Measurements from ENCODE around the gene HDGF. TPM values are rescaled to one million over a fixed set of nuclear protein-coding genes. Genes with fewer than 3 reads are reported as not detected.

HDGF gene
- total and polyA plus RNA-seq, 12 donors, result 69.8 to 202 (median 144) TPM

DNA sequence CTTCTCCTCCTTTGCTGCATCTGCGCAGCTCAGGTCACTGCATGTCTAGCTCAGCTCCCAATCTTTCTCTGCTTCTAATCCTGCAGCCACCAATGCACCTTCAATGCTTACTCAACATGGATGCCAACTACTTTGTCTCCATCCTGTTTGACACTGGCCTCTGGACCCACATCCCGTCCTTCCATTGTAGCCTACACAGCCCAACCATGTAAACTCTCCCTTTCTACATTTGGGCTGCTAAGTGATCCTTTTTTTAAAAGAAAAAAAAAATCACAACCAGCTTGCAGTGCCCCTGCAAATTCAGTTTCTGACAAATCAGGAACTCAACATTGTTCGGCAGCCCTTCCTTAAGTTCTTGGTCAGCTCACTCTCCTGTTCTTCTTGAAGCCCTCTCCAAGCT is 36.6 kb downstream of the HDGF start:
- no peak for ATAC-seq

DNA sequence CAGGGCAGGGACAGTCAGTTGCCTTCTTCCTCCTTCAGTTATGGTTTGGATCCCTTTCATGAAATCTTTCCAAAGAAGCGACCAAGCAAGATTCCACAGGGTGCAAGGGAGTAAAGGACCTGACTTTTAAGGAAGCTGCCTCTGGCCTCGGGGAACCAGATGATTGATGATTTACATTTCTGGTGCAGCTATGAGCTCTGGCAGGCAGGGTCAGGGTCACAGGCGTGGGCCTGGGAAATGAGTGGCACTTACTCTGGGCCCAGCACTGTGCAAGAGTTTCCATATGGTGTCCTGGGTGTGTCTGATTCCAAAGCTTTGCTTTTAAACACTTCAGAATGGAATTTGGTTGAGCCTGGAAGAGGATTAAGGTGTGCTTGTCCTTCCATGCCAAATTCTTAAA is 38.8 kb downstream of the HDGF start:
- H3K4me1 ChIP-seq, result peaks cover 0 to 29% (median 11%) of the 10 kb centered on the region in 9 donors
- WGBS, 2 donors, result 80 to 81% methylated on average over 3 of the region's 3 CpGs
- peaks cover 0 to 14% (median 0%) of the 10 kb centered on the region in 9 donors for H3K36me3 ChIP-seq
- no peak overlapping the region for H3K27ac ChIP-seq
- ATAC-seq, result no peak
- intact Hi-C loops (cut with DNase I), result no loop called here
- H3K4me3 ChIP-seq, result no peak overlapping the region
- DNase-seq, result no peak
- TF ChIP-seq, protein P1, sequence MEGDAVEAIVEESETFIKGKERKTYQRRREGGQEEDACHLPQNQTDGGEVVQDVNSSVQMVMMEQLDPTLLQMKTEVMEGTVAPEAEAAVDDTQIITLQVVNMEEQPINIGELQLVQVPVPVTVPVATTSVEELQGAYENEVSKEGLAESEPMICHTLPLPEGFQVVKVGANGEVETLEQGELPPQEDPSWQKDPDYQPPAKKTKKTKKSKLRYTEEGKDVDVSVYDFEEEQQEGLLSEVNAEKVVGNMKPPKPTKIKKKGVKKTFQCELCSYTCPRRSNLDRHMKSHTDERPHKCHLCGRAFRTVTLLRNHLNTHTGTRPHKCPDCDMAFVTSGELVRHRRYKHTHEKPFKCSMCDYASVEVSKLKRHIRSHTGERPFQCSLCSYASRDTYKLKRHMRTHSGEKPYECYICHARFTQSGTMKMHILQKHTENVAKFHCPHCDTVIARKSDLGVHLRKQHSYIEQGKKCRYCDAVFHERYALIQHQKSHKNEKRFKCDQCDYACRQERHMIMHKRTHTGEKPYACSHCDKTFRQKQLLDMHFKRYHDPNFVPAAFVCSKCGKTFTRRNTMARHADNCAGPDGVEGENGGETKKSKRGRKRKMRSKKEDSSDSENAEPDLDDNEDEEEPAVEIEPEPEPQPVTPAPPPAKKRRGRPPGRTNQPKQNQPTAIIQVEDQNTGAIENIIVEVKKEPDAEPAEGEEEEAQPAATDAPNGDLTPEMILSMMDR (IDR thresholded peaks at IDR 0.05), result no peak
- no peaks in the 10 kb centered on the region for H3K9me3 ChIP-seq
- no peaks in the 10 kb centered on the region for H3K27me3 ChIP-seq

More for the DNA sequence above, 36.6 kb downstream of the HDGF start:
- intact Hi-C loops (cut with DNase I), result no loop called here
- no peak for DNase-seq
- H3K27me3 ChIP-seq, result no peaks in the 10 kb centered on the region
- no peak overlapping the region for H3K27ac ChIP-seq
- H3K9me3 ChIP-seq, result no peaks in the 10 kb centered on the region
- peaks cover 0 to 21% (median 0%) of the 10 kb centered on the region in 9 donors for H3K36me3 ChIP-seq
- TF ChIP-seq, protein P1 (IDR thresholded peaks at IDR 0.05), result no peak
- H3K4me3 ChIP-seq, result no peak overlapping the region
- H3K4me1 ChIP-seq, result peaks cover 0 to 8% (median 4%) of the 10 kb centered on the region in 9 donors
- WGBS, 2 donors, result 82 to 84% methylated on average over 3 of the region's 3 CpGs

GRCh38 chr1:156711011-156711817 is 40.3 kb downstream of the HDGF start:
- peaks cover 5 to 42% (median 23%) of the 10 kb centered on the region in 9 donors for H3K4me1 ChIP-seq
- DNase-seq, result no peak
- peaks cover 0 to 14% (median 0%) of the 10 kb centered on the region in 9 donors for H3K36me3 ChIP-seq
- no peak for ATAC-seq
- H3K27ac ChIP-seq, result no peak overlapping the region
- no peaks in the 10 kb centered on the region for H3K9me3 ChIP-seq
- H3K27me3 ChIP-seq, result peaks cover 0 to 12% (median 0%) of the 10 kb centered on the region in 7 donors
- TF ChIP-seq, protein P1 (IDR thresholded peaks at IDR 0.05), result no peak
- 74 to 84% methylated on average over 9 of the region's 9 CpGs for WGBS, 2 donors
- intact Hi-C loops (cut with DNase I), result no loop called here
- no peak overlapping the region for H3K4me3 ChIP-seq

GRCh38 chr1:156709757-156710489 is 41.6 kb downstream of the HDGF start:
- Histone ChIP-seq H3K36me3 (peaks cover 0 to 7% (median 0%) of the 10 kb centered on the region in 9 donors), H3K27ac (peak overlapping the region in 3 of 10 donors; percentile 19 to 54 (median 32)), H3K4me1 (peaks cover 13 to 55% (median 35%) of the 10 kb centered on the region in 9 donors), H3K9me3 (no peaks in the 10 kb centered on the region), H3K27me3 (peaks cover 0 to 25% (median 6%) of the 10 kb centered on the region in 7 donors), H3K4me3 (no peak overlapping the region)
- ATAC-seq (peak; percentile 46 to 80 (median 64)), DNase-seq (peak; percentile 60 to 68)
- intact Hi-C loops (cut with DNase I), result no loop called here
- 34 to 36% methylated on average over 11 of the region's 11 CpGs for WGBS, 2 donors
- TF ChIP-seq, protein P1 (IDR thresholded peaks at IDR 0.05), result no peak
